Transverse colon (tissue), 4 donors: ENCODE data around the gene NLRC5. TPM values are rescaled to one million over a fixed set of nuclear protein-coding genes. Genes with fewer than 3 reads are reported as not detected.

Source experiments
- DNase-seq: peaks from one replicate; pipeline ENCODE4 v3.0.0-alpha.2; 2019
- H3K27ac ChIP-seq, 4 donors: fragments of 200-600 bp; sonication (generic); 2 replicates each; pipeline ENCODE4 v1.5.1; 2016 to 2018; ENCODE audit warnings: inconsistent platforms in 4 of 4
- H3K27me3 ChIP-seq: fragments of 200-600 bp; sonication (generic); 2 replicates; pipeline ENCODE4 v1.5.1; 2017; ENCODE audit warnings: inconsistent platforms
- H3K36me3 ChIP-seq, 4 donors: fragments of 200-600 bp; sonication (generic); 2 replicates each; pipeline ENCODE4 v1.5.1; 2017 to 2019; ENCODE audit warnings: inconsistent platforms in 4 of 4
- H3K4me1 ChIP-seq, 4 donors: fragments of 200-600 bp; sonication (generic); 2 replicates each; pipeline ENCODE4 v1.5.1; 2017 to 2020; ENCODE audit warnings: inconsistent platforms in 4 of 4
- H3K4me3 ChIP-seq, 4 donors: fragments of 200-600 bp; sonication (generic); 1 replicate in 1 of 4; 2 replicates in 3 of 4; pipeline versions ENCODE4 v1.5.1 to v1.6.1; 2017 to 2019; ENCODE audit warnings: inconsistent platforms in 4 of 4
- H3K9me3 ChIP-seq, 2 donors: fragments of 200-600 bp; sonication (generic); 2 replicates each; pipeline ENCODE4 v1.5.1; 2017 to 2019; ENCODE audit warnings: inconsistent platforms in 2 of 2
- EP300 ChIP-seq: sonication (generic); formaldehyde crosslinking; IDR thresholded peaks from one replicate; pipeline ENCODE4 v1.6.1; 2017; ENCODE audit warnings: antibody characterized with exemption, low read depth
- POLR2A ChIP-seq: fragments of 450-650 bp; IDR thresholded peaks from one replicate; pipeline ENCODE4 v1.6.1; 2016; ENCODE audit warnings: antibody characterized with exemption, mild to moderate bottlenecking, moderate library complexity
- POLR2AphosphoS5 ChIP-seq, 3 donors: sonication (generic); formaldehyde crosslinking; IDR thresholded peaks; one replicate each; pipeline ENCODE4 v1.6.1; 2016; ENCODE audit warnings: antibody characterized with exemption in 3 of 3
- WGBS, 2 donors: methylation state at CpG; one replicate each; pipeline ENCODE4 v1.1.5; 2018; ENCODE audit warnings: low coverage in 1 of 2; 5-methylcytosine and 5-hydroxymethylcytosine counted together
- in situ Hi-C, 4 donors: fragments of 200-750 bp; cut with MboI; loops; one replicate each; pipeline versions ENCODE4 v1.15.0 to v1.15.1; 2017; ENCODE audit warnings: low sequenced_read_pairs in 3 of 4, low pct_ligation_motif_present in 1 of 4, low pct_unique_long_range_greater_than_20kb in 1 of 4
- intact Hi-C: fragments of 100-400 bp; cut with DNase I; formaldehyde crosslinking; loops from one replicate; pipeline ENCODE4 v1.15.1; 2023; ENCODE audit warnings: low total_unique reads
- total RNA-seq, 4 donors: library from RNA; depleted of rRNA; stranded (reverse); fragments of >200 nt; gene quantifications; one replicate each; pipeline ENCODE4 v1.1.0, GENCODE V29; 2016
- TF ChIP-seq, protein P1 (sequence below), 5 experiments: fragments of 200-600 bp in 3 of 5; fragments of 450-650 bp in 2 of 5; sonication (generic) in 3 of 5; IDR thresholded peaks; 1 replicate in 2 of 5; 2 replicates in 3 of 5; pipeline ENCODE4 v1.5.1; 2016 to 2017; ENCODE audit warnings: antibody characterized with exemption in 5 of 5, inconsistent platforms in 3 of 5, mild to moderate bottlenecking in 2 of 5, moderate library complexity in 1 of 5

NLRC5 gene
- total RNA-seq, 4 donors from 2014 or later, result 59.4 to 171 (median 73.6) TPM

DNA sequence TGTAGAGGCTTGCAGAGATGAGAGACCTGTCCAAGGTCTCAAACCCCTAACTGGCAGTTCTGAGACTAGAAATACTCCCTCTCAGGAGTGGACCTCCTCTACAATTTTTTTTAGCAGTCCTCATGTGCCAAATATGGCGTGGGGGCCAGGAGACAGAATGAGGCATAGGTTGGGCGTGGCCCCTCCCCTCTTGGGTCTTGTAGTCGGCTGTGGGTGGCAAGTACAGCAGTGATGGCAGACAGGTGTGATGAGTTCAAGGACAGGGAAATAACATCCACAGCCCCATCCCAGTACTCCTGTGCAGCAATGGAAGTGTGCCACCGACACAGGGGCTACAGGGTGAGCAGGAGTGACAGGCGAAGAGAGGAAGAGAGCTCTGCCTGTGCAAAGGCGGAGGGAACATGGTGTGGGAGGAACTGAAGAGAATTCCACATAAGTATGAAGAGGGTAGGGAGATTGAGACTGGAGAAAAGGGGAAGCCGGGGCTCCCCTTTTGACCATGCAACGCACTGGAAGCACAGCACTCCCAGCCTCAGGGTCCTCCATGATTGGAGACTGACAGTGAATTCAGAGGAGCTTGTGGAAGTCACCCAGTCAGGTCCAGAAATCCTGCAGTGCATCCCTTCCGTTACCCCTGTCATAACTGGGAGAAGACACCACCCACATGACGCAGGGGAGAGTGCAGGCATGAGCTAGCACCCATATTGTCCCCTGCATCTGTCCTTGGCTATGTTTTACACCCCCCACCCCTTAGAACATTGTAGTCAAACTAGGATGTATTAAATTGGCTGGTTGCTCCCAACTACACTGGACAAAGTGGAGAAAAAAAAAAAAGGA is 42.4 kb upstream of the NLRC5 start:
- in situ Hi-C loops, result no loop called here
- TF ChIP-seq, protein P1, sequence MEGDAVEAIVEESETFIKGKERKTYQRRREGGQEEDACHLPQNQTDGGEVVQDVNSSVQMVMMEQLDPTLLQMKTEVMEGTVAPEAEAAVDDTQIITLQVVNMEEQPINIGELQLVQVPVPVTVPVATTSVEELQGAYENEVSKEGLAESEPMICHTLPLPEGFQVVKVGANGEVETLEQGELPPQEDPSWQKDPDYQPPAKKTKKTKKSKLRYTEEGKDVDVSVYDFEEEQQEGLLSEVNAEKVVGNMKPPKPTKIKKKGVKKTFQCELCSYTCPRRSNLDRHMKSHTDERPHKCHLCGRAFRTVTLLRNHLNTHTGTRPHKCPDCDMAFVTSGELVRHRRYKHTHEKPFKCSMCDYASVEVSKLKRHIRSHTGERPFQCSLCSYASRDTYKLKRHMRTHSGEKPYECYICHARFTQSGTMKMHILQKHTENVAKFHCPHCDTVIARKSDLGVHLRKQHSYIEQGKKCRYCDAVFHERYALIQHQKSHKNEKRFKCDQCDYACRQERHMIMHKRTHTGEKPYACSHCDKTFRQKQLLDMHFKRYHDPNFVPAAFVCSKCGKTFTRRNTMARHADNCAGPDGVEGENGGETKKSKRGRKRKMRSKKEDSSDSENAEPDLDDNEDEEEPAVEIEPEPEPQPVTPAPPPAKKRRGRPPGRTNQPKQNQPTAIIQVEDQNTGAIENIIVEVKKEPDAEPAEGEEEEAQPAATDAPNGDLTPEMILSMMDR (IDR thresholded peaks at IDR 0.05), result no peak
- TF ChIP-seq POLR2AphosphoS5 (IDR thresholded peaks at IDR 0.05), result peak in 1 of 3 donors; percentile 19
- TF ChIP-seq POLR2A, result peak; percentile 20
- intact Hi-C loops, result no loop called here
- no peaks in the 10 kb centered on the region for H3K9me3 ChIP-seq
- H3K27ac ChIP-seq, result no peak overlapping the region
- peaks cover 0 to 35% (median 16%) of the 10 kb centered on the region in 4 donors for H3K36me3 ChIP-seq
- peak; percentile 47 for DNase-seq
- no peaks in the 10 kb centered on the region for H3K27me3 ChIP-seq
- 89% methylated on average over 10 of the region's 10 CpGs; no CpG with 5 or more reads in 1 of the 2 donors for WGBS, 2 donors
- no peaks in the 10 kb centered on the region for H3K4me1 ChIP-seq
- no peak overlapping the region for H3K4me3 ChIP-seq

DNA sequence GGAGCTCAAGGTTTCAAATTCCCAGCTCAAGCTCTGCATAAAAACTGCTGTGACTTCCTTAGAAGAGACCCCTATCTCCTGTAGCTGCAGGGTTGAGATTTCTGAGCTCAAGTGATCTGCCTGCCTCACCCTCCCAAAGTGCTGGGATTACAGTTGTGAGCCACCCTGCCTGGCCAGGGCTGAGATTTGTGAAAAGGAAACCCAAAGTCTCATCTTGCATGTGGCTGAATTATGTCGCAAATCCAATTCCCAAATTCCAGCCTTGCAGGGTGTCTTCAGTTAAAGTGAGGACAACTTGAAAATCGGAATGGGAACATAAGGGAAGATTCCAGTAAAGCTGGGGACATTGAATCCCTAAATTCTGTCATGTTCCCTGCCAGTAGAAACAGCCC is 41.8 kb upstream of the NLRC5 start:
- TF ChIP-seq POLR2AphosphoS5 (IDR thresholded peaks at IDR 0.05) (peak in 1 of 3 donors; percentile 7), EP300 (no peak)
- intact Hi-C loops, result no loop called here
- no peaks in the 10 kb centered on the region for H3K27me3 ChIP-seq
- H3K4me1 ChIP-seq, result no peaks in the 10 kb centered on the region
- H3K4me3 ChIP-seq, result no peak overlapping the region
- DNase-seq, result no peak
- 90 to 98% methylated on average over 1 to 2 of the region's 2 CpGs for WGBS, 2 donors
- in situ Hi-C loops, result no loop called here
- no peak overlapping the region for H3K27ac ChIP-seq
- peaks cover 0 to 29% (median 13%) of the 10 kb centered on the region in 4 donors for H3K36me3 ChIP-seq
- no peaks in the 10 kb centered on the region for H3K9me3 ChIP-seq

DNA sequence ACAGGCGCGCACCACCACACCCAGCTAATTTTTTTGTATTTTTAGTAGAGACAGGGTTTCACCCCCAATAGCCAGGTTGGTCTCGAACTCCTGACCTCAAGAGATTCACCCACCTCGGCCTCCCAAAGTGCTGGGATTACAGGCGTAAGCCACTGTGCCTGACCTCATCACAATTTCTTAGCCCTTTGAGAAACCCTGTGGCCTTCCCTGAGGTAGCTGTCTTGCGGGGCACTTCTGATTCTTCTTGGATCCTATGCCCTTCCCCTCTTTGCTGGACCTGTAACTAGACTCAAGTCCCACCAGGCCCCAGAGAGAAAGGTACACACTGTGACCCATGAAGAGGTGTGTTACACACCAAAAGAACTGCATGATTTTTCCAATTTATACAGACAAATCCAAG is 41.1 kb upstream of the NLRC5 start:
- H3K36me3 ChIP-seq, result peaks cover 0 to 23% (median 10%) of the 10 kb centered on the region in 4 donors
- DNase-seq, result no peak
- 95 to 100% methylated on average over 3 to 6 of the region's 6 CpGs for WGBS, 2 donors
- H3K4me1 ChIP-seq, result no peaks in the 10 kb centered on the region
- no peaks in the 10 kb centered on the region for H3K9me3 ChIP-seq
- H3K4me3 ChIP-seq, result no peak overlapping the region
- TF ChIP-seq, protein P1 (IDR thresholded peaks at IDR 0.05), result no peak
- TF ChIP-seq POLR2AphosphoS5 (IDR thresholded peaks at IDR 0.05), result no peak
- TF ChIP-seq POLR2A, result no peak
- no peak for TF ChIP-seq EP300
- no peaks in the 10 kb centered on the region for H3K27me3 ChIP-seq
- in situ Hi-C loops, result no loop called here
- intact Hi-C loops, result no loop called here
- H3K27ac ChIP-seq, result no peak overlapping the region

- Histone ChIP-seq H3K4me1 (no peaks in the 10 kb centered on the region), H3K36me3 (peaks cover 0 to 5% (median 1%) of the 10 kb centered on the region in 4 donors), H3K9me3 (no peaks in the 10 kb centered on the region), H3K4me3 (no peak overlapping the region), H3K27ac (no peak overlapping the region), H3K27me3 (no peaks in the 10 kb centered on the region)
- WGBS, 2 donors, result 87% methylated on average over 4 of the region's 4 CpGs; no CpG with 5 or more reads in 1 of the 2 donors
- TF ChIP-seq EP300 (no peak), POLR2A (no peak), POLR2AphosphoS5 (IDR thresholded peaks at IDR 0.05) (no peak)
- TF ChIP-seq, protein P1 (IDR thresholded peaks at IDR 0.05), result no peak
- in situ Hi-C loops, result loop anchor here in 3 of 4 donors (5.0 to 25.0 kb wide), 3 partner anchors 83 to 212 kb away; partner anchors contain the start of gene SLC12A3 (in 3 of the 3)
- DNase-seq, result no peak
- intact Hi-C loops, result no loop called here
Measured at GRCh38 chr16:56950051-56950450, 39.3 kb upstream of the NLRC5 start.
